ENCODE measurements around the gene ARL10.
A peak's percentile ranks its signal among the peaks of the same experiment; 100 is the strongest.

Gene ARL10

DNA sequence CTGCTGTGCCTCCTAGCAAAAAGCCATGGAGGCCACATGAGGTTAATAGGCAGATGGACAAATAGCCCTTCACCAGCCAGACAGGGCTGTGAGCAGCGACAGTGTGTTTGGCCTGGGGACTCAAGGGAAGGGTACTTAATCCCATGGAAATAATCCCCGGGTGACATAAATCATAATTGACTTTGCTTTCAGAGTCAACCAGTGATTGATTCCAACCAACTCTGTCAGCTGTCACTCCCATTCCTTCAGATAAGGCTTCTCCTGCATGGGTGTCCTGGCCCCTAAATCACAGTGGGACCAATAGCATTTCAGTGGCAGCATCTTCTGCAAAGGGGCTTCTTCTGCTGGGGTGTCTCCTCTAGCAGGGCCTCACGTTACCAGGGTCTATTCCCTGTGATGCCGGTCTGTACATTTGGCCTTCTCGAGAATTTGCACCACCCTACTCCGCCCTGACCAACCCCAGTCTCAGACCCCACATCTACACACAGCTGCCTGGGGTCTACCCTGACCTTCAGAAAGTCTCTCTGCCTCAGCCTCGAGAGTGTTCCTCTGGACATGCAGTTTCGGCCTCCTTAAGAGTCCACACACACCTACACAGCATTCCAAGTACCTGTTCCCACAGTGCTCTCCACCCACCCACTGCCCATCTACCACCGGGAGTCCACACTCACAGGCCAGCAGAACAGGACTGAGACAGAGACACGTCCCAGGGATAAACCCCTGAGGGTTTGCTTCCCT, 47.4 kb downstream of the ARL10 start:
- DNase-seq (ENCODE audit: low read depth) = no peak

DNA sequence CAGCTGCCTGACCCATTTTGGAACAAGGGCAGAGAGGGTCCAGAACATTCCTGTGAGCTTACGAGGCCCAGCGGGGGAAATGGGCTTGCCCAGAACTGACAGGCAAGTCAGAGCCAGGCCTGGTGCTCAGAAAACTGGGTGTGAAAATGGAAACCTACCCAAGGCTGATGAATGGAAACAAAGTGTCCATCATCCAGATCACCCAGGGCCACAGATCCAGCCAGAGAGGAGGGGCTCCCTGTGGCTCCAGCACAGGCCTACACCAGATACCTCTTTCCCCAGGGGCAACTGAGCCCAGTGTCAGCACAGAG, 47.9 kb downstream of the ARL10 start:
- DNase-seq (ENCODE audit: low read depth) = no peak

DNA sequence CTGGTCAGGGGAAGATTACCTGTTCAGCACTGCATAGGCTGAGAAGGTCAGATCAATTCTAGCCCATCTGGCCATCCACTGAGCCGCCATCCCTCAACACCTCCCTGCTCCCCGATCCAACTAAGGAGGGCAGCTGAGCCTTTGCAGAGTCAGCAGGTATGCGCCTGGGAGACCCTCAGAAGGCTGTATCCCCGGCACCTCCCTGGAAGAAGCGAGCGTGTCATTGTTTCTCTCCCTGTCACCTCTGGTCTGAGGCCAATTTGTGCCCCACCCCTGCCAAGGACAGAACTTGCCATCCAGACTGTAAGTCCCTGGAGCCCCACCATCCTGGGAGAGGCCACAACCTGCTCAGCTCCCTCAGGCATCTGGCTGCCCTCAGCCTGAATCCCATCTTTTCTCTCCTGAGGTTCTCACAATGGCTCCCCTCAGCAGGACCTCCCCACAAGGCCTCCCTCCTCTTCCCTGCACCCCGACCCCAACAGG, 48.5 kb downstream of the ARL10 start:
- DNase-seq (ENCODE audit: low read depth) = no peak

DNA sequence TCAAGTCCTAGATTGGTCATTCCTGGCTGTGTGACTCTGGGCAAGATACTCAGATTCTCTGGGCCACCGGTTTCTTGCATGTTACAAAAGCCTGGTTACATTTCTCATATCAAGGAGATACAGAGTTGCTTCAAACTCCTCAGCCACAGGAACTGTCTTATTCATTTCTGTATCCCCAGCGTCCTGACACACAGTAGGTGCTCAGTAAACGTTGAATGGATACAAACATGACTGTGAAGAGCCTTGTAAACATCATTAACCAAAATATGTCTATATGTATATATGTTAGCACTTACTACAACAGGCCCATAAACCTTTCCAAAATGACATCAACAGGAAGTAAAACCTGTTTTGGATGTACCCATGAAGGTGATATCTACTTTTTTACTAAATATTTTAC, 49.4 kb downstream of the ARL10 start:
- no peak for DNase-seq (ENCODE audit: low read depth)

DNA sequence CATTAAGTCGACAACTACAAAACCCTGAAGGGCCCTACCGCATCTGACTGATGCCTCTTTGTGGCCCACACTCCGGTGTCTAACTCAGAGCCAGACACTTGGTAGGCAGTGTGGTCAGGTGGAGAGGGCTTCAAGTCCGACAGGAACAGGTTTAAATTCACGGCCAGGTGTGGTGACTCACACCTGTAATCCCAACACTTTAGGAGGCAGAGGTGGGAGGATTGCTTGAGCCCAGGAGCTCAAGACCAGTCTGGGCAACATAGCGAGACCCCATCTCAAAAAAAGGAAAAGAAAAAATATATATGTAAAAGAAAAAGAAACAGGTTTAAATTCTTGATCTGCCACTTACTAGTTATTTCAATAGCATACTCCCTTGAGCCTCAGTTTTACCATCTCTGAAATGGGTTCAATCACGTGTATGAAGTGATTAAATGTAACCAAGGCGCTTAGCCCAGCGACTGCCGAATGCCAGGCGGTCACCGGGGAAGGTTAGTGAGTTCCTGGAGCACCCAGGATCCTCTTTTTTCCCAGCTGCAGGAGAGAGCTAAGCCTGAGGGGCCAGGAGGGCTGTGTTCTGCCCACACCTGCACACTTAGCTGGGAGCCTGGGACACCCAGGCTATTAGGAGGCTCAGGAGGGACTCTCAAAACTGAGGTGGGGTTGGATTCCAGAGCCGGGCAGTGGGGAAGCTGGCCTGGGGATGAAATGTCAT, 50.1 kb downstream of the ARL10 start:
- no peak for DNase-seq (ENCODE audit: low read depth)

DNA sequence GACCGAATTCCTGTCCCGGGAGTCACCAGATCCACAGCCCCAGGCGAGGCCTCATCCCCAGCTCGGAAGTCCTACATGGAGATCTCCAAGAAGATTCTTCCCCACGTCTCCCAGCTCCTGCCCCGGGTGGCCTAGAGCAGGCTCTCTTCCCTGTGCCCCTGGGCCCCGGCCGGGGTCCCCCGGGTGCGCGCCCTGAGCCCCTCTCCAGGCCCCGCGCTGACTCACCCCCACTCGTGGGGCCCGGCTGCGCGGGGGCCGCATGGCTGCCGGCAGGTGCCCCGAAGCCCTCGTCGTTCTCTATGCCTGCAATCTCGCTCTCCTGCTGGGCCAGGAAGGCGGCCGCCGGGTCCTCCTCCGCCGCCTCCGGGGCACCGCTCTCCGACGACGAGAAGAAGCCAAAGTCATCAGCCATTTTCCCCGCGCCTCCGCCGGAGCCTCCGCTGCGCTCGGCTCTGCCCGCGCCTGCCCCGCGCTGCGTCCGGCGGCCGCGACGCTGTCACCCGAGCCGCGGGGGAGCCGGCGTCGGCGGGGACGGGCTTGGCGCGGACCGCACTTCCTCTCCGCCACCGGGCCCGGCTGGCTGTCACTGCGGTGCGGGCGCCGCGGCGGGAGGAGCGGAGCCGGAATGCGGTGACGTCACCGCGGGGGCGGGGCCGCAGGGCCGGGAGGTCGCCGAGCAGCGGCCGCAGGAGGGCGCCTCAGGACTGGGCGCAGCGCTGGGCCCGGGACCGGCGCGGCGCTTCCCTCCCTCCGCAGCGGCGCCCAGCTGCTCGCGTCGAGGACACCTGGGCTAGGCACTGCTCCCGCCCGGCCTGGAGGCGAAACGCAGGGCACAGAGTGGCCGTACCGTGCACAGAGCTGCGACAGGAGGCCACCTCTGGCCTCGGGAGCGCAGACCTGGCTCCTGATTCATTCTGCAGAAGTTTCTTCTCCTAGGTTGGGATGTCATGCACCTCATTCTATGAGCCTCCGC, 51.0 kb downstream of the ARL10 start, which contains the start of gene CLTB:
CLTB (minus strand) TSS at position 588 of the 973 bp plus-strand sequence; CDS start at position 412, 176 bp downstream.
- DNase-seq (ENCODE audit: low read depth) = peak; percentile 90

DNA sequence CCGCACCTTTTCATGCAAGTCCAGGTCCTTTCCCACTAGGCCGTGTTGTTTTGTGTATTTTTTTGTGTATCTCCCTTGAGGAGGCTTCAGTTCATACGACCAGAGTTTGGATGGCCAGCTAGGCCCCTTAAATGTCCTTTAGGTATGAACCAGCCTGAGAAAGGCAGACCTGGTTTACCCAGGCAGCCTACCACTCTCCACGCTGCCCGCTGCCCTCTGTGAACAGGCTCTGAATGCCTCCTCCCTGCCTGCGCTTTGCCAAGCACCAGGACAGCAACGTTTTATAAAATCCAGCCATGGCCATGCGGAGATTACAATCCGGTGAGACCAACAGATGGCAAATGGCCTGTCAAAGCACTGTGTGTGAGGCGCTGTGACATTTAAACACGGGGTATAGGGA, 51.7 kb downstream of the ARL10 start:
- no peak for DNase-seq (ENCODE audit: low read depth)

DNA sequence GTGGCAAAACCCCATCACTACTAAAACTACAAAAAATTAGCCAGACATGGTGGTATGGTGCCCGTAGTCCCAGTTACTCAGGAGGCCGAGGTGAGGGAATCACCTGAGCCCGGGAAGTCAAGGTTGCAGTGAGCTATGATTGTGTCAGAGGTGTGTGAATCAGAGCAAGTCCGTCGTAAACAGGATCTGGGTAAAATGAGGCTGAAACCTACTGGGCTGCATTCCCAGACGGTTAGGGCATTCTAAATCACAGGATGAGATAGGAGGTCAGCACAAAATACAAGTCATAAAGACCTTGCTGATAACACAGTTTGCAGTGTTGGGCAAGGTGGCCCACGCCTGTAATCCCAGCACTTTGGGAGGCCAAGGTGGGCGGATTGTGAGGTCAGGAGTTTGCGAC, 53.0 kb downstream of the ARL10 start:
- DNase-seq (ENCODE audit: low read depth) = no peak

DNA sequence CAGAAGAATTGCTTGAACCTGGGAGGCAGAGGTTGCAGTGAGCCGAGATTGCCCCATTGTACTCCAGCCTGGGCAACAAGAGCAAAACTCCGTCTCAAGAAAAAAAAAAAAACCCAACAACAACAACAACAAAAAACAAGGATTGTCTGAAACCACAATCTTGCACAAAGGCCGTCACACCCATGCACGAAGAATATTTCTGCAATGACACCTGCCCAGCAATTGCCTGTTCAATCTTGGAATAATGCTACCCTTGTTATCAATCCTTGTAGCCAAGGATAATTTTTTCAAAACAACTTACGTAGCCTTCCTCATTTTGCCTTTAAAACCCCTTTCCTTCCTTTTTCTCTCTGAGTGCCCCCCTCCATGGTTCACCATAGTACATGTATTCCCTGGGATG, 54.8 kb downstream of the ARL10 start:
- no peak for DNase-seq (ENCODE audit: low read depth)

DNA sequence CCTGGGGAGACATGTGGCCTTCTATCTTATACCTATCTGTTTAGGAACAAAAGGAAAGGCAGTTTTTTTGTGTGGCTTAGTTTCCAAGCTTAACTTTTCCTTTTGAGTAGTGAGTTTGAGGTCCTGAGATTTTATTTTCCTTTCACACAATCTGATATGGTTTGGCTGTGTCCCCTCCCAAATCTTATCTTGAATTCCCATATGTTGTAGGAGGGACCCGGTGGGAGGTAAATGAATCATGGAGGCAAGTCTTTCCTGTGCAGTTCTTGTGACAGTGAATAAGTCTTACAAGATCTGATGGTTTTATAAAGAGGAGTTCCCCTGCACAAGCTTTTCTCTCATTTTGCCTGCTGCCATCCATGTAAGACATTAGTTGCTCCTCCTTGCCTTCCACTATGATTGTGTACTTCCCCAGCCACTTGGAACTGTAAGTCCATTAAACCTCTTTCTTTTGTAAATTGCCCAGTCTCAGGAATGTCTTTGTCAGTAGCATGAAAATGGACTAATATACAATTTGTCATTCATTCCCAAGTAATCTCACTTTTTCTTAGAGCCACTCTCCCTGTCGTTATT, 55.8 kb downstream of the ARL10 start:
- DNase-seq (ENCODE audit: low read depth) = no peak

DNA sequence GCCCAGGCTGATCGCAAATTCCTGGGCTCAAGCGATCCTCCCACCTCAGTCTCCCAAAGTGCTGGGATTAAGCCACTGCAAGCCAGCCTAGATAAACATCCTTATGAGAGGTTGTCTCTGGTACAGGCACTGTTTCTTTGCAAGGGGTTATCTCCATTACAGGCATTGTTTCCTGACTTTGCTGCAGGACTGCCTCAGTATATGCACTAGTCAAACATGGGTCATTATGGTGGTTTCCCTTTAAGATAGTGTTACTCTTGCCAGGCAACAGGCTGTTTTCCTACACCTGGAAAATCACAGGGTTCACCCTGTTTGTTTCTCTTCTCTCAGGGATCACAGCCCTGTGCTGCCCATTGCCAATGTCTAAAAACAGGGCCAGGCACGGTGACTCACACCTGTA, 58.9 kb downstream of the ARL10 start:
- no peak for DNase-seq (ENCODE audit: low read depth)

DNA sequence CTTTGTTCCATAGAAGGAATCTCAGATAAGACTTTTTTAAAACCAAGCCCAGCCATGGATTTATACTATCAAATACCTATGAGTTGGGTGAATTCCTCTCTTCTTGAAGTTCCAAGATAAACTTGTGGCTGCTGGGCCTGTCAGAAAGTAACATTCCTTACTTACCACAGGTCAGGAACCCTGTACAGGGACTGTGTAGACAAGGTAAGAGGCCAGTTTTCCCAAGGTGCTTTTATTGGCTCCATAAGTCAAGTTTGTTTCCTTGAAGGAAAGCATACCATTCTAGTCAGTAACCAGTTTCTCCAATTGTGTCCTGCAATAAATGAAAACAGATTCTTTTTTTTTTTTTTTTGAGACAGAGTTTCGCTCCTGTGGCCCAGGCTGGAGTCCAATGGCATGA, 59.9 kb downstream of the ARL10 start:
- no peak for DNase-seq (ENCODE audit: low read depth)

DNA sequence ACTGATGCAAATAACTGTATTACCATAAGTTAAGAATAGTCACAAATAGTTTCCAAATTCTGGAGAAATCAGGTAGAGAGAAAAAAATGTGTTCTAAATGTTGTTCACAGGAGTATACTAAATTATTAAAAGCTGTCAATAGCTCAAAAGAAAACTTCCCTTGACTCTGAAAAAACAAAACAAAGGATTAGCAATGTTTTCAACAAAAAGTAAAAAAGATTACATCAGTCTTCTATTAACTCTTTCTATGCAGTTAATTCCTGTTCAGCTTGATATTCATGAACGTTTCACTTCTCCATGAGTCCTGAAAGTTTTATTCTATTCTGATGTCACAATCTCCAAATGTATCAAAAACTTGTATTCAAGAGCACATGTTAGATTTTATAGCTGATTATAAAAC, 60.5 kb downstream of the ARL10 start:
- no peak for DNase-seq (ENCODE audit: low read depth)

DNA sequence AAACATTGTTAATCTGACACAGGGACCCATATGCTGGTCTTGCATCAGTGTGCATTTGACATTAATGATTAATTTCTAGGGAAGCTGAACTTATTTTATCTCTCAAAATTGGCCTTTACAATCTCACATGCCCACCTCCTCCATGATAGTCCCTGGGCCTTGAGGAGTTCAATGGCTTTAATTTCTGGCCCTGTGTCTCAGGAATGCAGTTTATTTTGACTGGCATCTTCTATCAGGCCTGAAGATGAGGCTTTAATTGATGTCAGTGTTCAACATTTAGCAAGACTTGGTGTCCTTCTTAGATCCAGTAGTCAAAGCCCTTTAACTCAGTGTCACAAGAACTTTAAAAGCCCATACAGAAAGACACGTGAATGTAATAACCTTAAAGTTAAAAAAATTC, 61.6 kb downstream of the ARL10 start:
- DNase-seq (ENCODE audit: low read depth) = no peak

DNA sequence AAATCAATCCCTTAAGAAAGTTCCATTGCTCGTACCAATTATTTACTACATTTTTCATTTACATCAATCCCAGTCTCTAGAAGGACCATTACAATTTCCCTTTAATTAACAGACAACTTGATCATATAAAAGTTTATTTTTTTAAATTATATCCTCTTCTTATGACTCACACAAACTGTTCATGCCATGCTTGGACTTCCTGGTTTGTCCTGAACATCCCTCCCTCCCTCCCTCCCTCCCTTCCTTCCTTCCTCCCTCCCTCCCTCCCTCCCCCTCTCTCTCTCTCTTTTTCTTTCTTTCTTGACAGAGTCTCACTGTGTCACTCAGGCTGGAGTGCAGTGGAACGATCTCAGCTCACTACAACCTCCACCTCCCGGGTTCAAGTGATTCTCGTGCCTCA, 62.7 kb downstream of the ARL10 start:
- DNase-seq (ENCODE audit: low read depth) = no peak

DNA sequence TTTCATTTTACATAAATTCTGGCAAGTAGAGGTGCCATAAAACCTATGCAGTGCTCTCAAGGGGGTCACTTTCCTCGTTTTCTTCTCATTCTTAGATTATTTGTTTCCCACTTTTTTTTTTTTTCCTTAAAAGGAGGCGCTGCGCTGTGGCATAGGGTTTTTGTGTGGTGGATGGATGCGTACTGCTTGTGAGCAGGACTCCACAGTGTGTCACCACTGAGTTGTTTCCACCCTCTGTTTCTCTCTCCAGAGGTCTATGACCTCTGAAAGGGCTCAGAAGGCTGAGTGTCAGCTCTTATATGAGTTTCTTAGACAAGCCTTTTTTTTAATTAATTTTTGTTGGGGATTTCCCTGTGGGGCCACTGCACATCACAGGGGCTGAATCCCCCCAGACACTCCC, 64.7 kb downstream of the ARL10 start:
- DNase-seq (ENCODE audit: low read depth) = no peak

All from stimulated activated CD8-positive, alpha-beta memory T cell treated with anti-CD3 and anti-CD28 coated beads, Interleukin-15, amount 100 ng/mL, for 24 hours (primary cell).